Measurements from ENCODE around the gene UST.

DNA sequence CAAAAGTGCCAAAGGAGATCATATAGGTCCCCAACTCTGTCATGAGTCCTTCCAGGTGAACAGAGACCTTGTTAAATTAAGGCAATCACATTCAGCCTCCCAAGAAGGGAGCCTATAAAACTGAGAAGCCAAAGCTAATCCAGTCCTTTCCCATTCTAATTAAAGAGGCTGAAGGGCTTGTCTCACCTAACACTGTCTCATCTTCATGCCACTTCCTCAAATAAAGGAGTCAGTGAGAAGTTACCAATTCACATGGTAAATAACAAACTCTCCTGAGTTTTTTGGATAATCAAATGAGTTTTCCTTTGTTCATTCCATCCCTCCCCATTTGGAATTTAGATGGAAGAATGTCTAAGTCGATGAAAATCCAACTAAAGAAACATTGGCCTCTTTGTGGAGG, 242.8 kb downstream of the UST start:
- TF ChIP-seq, protein P1, sequence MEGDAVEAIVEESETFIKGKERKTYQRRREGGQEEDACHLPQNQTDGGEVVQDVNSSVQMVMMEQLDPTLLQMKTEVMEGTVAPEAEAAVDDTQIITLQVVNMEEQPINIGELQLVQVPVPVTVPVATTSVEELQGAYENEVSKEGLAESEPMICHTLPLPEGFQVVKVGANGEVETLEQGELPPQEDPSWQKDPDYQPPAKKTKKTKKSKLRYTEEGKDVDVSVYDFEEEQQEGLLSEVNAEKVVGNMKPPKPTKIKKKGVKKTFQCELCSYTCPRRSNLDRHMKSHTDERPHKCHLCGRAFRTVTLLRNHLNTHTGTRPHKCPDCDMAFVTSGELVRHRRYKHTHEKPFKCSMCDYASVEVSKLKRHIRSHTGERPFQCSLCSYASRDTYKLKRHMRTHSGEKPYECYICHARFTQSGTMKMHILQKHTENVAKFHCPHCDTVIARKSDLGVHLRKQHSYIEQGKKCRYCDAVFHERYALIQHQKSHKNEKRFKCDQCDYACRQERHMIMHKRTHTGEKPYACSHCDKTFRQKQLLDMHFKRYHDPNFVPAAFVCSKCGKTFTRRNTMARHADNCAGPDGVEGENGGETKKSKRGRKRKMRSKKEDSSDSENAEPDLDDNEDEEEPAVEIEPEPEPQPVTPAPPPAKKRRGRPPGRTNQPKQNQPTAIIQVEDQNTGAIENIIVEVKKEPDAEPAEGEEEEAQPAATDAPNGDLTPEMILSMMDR (IDR thresholded peaks at IDR 0.05): no peak
- TF ChIP-seq POLR2A (IDR thresholded peaks at IDR 0.05): no peak
